ENCODE results near the gene PLXNB2.

DNA sequence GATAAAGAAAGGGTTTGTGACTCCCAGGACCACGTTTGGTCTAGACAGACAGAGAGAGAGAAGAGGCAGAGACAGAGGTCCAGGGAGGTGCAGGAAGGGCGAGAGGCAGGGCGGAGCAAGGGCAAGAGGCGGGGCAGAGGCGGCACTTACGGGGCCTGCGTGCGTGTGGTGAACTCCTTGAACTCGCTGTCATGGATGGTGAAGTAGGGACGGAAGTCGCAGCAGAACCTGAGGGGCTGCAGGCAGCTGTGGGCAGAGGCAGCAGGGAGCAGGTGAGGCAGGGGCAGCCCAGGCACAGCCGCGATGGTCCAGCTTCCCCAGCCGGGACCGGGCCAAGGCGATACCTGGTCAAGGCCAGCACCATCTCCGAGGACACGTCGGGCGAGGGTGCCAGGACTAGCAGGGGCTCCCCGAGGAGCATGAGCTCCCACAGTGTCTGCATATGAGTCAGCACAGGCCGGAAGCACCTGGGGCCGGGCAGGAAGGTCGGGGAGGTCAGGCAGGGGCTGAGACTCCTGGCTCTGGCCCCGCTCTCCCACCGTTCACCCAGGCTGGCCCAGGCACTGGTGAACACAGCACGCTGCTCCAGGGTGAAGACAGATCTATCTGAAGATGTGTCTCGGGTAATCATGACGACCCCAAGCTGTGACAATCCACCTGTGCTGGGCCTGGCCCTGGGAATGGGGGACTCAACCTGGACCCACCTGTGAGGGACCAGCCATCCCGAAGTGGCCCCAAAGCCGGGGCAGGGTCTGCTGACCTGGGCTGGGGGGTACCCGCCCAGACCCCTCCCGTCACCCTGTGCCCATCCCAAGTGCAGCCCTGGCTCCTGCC lies 7.2 kb upstream of the PLXNB2 start:
- TF ChIP-seq, protein P1, sequence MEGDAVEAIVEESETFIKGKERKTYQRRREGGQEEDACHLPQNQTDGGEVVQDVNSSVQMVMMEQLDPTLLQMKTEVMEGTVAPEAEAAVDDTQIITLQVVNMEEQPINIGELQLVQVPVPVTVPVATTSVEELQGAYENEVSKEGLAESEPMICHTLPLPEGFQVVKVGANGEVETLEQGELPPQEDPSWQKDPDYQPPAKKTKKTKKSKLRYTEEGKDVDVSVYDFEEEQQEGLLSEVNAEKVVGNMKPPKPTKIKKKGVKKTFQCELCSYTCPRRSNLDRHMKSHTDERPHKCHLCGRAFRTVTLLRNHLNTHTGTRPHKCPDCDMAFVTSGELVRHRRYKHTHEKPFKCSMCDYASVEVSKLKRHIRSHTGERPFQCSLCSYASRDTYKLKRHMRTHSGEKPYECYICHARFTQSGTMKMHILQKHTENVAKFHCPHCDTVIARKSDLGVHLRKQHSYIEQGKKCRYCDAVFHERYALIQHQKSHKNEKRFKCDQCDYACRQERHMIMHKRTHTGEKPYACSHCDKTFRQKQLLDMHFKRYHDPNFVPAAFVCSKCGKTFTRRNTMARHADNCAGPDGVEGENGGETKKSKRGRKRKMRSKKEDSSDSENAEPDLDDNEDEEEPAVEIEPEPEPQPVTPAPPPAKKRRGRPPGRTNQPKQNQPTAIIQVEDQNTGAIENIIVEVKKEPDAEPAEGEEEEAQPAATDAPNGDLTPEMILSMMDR (conservative IDR thresholded peaks at IDR 0.05): no peak
- no peak for TF ChIP-seq EZH2 (IDR thresholded peaks at IDR 0.05; ENCODE audit: low read depth)
